SK-N-MC (cell line): ENCODE measurements around the gene TMED10.
A peak's percentile ranks its signal among the peaks of the same experiment; 100 is the strongest.
"Not testable (repeated sequence)": the region's sequence is repeated elsewhere in the genome, so short reads cannot be mapped to it uniquely, and the experiment has no call there.

Source experiments
- DNase-seq: peaks from one replicate; pipeline ENCODE4 v3.0.0-alpha.2; 2011; ENCODE audit warnings: low read depth, low spot score
- H3K27ac ChIP-seq: fragments of 200-600 bp; sonication (generic); 2 replicates; pipeline ENCODE4 v1.5.1; 2016; ENCODE audit warnings: mixed run types
- H3K36me3 ChIP-seq: fragments of 200-600 bp; sonication (generic); 2 replicates; pipeline ENCODE4 v1.6.1; 2017; ENCODE audit warnings: antibody characterized with exemption, low read length, mixed read lengths; ENCODE audit not compliant: insufficient read depth
- H3K4me3 ChIP-seq: fragments of 200-600 bp; sonication (generic); 2 replicates; pipeline ENCODE4 v1.5.1; 2016
- H3K9ac ChIP-seq: fragments of 200-600 bp; sonication (generic); 2 replicates; pipeline ENCODE4 v1.8.0; 2017; ENCODE audit warnings: mixed run types, mixed read lengths; ENCODE audit not compliant: insufficient read length
- H3K9me3 ChIP-seq: fragments of 200-600 bp; sonication (generic); 2 replicates; pipeline ENCODE4 v1.6.1; 2017; ENCODE audit warnings: low read depth, mild to moderate bottlenecking, antibody characterized with exemption, low read length, moderate library complexity, mixed read lengths
- EZH2 ChIP-seq: fragments of 200-600 bp; sonication (generic); IDR thresholded peaks from one replicate; pipeline ENCODE4 v1.6.1; 2017; ENCODE audit warnings: antibody characterized with exemption
- FOXP2 ChIP-seq: optimal IDR thresholded peaks from 2 replicates; pipeline ENCODE3; 2011; ENCODE audit warnings: mild to moderate bottlenecking, moderate library complexity; ENCODE audit not compliant: insufficient read depth; ENCODE audit errors: extremely low read length, control extremely low read depth
- POLR2AphosphoS5 ChIP-seq: IDR thresholded peaks from 2 replicates; pipeline ENCODE4 v1.6.1; 2012; ENCODE audit warnings: mild to moderate bottlenecking, low read depth, low read length, borderline replicate concordance

Gene TMED10

GRCh38 chr14:75188086-75188485 is 11.7 kb upstream of the TMED10 start:
- Histone ChIP-seq H3K9ac (no peak overlapping the region), H3K9me3 (no peaks in the 10 kb centered on the region), H3K36me3 (no peaks in the 10 kb centered on the region), H3K27ac (no peak overlapping the region), H3K4me3 (no peak overlapping the region)
- TF ChIP-seq FOXP2 (no peak), POLR2AphosphoS5 (no peak), EZH2 (no peak)
- no peak for DNase-seq

DNA sequence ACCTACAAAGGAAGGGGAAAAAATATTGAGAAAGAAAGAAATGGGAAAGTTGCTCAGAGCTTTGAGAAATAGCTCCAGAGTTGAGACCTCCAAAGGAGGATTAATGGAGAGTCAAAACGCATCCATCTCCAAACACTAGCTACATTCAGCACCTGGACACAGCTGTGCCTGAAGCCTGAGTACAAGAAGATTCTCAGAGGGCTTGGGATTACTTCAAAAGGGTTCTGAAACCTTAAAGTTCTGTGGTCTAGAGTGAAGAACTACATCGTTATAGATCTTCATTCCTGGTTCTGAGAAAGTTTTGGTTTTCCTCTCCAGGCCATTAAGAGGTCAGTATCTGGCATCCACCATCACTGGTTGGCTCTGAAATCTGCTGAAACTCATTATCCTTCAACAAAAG is 10.5 kb upstream of the TMED10 start:
- H3K9ac ChIP-seq = no peak overlapping the region
- H3K9me3 ChIP-seq = no peaks in the 10 kb centered on the region
- DNase-seq = no peak
- no peak overlapping the region for H3K27ac ChIP-seq
- TF ChIP-seq EZH2 (no peak), POLR2AphosphoS5 (no peak), FOXP2 (no peak)
- H3K4me3 ChIP-seq = no peak overlapping the region
- H3K36me3 ChIP-seq = no peaks in the 10 kb centered on the region

GRCh38 chr14:75185251-75186040 is 9.0 kb upstream of the TMED10 start:
- no peak for DNase-seq
- no peak for TF ChIP-seq EZH2
- no peak for TF ChIP-seq POLR2AphosphoS5
- no peak for TF ChIP-seq FOXP2

DNA sequence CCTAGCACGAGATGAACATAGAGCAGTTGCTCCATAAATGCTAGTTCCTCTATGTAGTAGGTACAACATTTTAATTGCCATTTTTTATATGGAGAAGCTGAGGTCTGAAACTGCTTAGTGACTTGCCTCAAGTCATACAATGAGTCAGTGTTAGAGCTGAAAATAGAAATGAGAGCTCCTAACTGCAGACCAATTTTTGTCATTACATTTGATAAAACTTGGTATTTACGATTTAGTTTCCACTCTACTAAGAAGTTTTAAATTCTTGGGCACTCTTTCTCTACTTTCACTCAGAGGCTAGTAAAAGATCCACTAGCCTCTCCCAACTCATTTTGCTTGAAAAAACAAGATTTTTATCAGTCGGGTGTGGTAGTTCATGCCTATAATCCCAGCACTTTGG is 8.1 kb upstream of the TMED10 start:
- TF ChIP-seq EZH2 (no peak), FOXP2 (no peak), POLR2AphosphoS5 (no peak)
- Histone ChIP-seq H3K9ac (no peak overlapping the region), H3K36me3 (no peaks in the 10 kb centered on the region), H3K27ac (peak overlapping the region; percentile 68), H3K4me3 (no peak overlapping the region), H3K9me3 (no peaks in the 10 kb centered on the region)
- DNase-seq = no peak

More at GRCh38 chr14:75185251-75186040, 9.0 kb upstream of the TMED10 start:
- no peak overlapping the region for H3K27ac ChIP-seq
- no peaks in the 10 kb centered on the region for H3K9me3 ChIP-seq
- no peak overlapping the region for H3K9ac ChIP-seq
- no peaks in the 10 kb centered on the region for H3K36me3 ChIP-seq
- no peak overlapping the region for H3K4me3 ChIP-seq

- peak overlapping the region; percentile 68 for H3K27ac ChIP-seq
- TF ChIP-seq FOXP2 = no peak
- TF ChIP-seq POLR2AphosphoS5 = no peak
- no peak for TF ChIP-seq EZH2
- H3K9me3 ChIP-seq = no peaks in the 10 kb centered on the region
- no peak overlapping the region for H3K9ac ChIP-seq
- DNase-seq = no peak
- no peaks in the 10 kb centered on the region for H3K36me3 ChIP-seq
- H3K4me3 ChIP-seq = no peak overlapping the region
Measured at GRCh38 chr14:75184039-75184438, 7.6 kb upstream of the TMED10 start.

- no peak overlapping the region for H3K4me3 ChIP-seq
- no peak overlapping the region for H3K9ac ChIP-seq
- TF ChIP-seq POLR2AphosphoS5 = no peak
- no peaks in the 10 kb centered on the region for H3K9me3 ChIP-seq
- no peaks in the 10 kb centered on the region for H3K36me3 ChIP-seq
- H3K27ac ChIP-seq = no peak overlapping the region
- no peak for DNase-seq
Measured at GRCh38 chr14:75183225-75183624, 6.8 kb upstream of the TMED10 start.

DNA sequence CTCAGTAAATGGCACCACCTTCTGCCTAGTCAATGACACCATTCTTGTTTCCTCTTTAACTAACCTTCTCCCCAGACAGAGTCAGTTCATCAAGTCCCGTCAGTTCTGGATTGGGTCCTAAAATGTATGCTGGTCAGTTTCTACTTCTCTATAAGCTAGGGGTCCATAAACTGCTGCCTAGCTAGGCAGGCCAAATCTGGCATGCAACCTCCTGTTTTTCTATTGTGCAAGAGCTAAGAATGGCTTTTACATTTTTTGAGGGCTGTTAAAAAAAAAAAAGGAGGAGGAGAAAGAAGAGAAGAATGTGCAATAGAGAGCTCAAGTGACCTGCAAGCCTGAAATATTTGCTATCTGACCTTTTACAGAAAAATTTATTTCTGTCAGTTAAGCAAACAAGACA is 6.4 kb upstream of the TMED10 start:
- no peak overlapping the region for H3K27ac ChIP-seq
- no peaks in the 10 kb centered on the region for H3K36me3 ChIP-seq
- no peaks in the 10 kb centered on the region for H3K9me3 ChIP-seq
- no peak for DNase-seq
- H3K9ac ChIP-seq = no peak overlapping the region
- TF ChIP-seq POLR2AphosphoS5 (no peak), EZH2 (no peak)
- H3K4me3 ChIP-seq = no peak overlapping the region

DNA sequence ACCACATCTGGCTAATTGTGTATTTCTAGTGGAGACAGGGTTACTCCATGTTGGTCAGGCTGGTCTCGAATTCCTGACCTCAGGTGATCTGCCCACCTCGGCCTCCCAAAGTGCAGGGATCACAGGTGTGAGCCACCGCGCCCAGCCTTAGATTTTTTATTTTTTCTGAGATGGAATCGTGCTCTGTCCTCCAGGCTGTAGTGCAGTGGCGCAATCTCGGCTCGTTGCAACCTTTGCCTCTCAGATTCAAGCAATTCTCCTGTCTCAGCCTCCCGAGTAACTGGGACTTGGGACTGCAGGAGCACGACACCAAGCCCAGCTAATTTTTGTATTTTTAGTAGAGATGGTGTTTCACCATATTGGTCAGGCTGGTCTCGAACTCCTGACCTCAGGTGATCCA is 5.8 kb upstream of the TMED10 start:
- H3K9me3 ChIP-seq, H3K9ac ChIP-seq, H3K36me3 ChIP-seq, DNase-seq, H3K27ac ChIP-seq, H3K4me3 ChIP-seq: not testable (repeated sequence)

GRCh38 chr14:75181293-75182062 is 5.1 kb upstream of the TMED10 start:
- Histone ChIP-seq H3K27ac (no peak overlapping the region), H3K9ac (no peak overlapping the region), H3K9me3 (no peaks in the 10 kb centered on the region), H3K4me3 (no peak overlapping the region), H3K36me3 (no peaks in the 10 kb centered on the region)
- no peak for DNase-seq
- TF ChIP-seq FOXP2 (no peak), EZH2 (no peak), POLR2AphosphoS5 (no peak)
